Measurements from ENCODE around the gene NPHP4.

Gene NPHP4

DNA sequence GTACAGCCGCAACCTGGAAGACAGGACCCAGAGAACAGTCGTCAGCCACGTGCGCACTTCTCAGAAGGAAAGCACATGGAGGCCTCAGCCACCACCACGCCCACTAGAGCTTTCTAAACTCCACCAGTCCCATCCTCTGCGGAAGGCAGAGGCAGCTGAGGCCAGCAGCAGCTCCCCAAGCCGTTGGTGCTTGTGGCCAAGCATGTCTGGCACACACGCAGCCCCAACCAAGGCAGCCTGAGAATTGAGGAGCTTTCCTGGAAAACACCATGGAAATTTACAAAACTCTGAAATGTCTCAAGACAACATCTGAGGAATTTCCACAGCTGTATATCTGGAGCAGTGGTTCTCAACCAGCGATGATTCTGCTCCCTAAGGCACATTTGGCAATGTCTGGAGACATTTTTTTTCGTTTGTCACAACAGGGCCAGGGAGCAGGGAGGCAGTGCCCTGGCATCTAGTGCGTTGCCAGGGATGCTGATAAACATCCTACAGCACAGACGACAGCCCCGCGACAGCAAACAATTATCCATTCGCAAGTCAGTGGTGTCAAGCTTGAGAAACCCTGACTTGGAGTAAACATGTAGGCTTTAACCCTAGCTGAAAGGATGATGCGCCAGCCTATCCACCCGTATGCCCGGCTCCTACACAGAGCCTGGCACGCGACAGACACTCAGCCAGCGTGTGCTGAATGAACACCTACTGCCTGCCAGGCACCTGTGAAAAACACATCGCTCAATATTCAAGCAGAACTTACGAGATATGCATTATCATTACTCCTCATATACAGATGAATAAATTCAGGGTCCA is 24.7 kb downstream of the NPHP4 start:
- no peak for DNase-seq

DNA sequence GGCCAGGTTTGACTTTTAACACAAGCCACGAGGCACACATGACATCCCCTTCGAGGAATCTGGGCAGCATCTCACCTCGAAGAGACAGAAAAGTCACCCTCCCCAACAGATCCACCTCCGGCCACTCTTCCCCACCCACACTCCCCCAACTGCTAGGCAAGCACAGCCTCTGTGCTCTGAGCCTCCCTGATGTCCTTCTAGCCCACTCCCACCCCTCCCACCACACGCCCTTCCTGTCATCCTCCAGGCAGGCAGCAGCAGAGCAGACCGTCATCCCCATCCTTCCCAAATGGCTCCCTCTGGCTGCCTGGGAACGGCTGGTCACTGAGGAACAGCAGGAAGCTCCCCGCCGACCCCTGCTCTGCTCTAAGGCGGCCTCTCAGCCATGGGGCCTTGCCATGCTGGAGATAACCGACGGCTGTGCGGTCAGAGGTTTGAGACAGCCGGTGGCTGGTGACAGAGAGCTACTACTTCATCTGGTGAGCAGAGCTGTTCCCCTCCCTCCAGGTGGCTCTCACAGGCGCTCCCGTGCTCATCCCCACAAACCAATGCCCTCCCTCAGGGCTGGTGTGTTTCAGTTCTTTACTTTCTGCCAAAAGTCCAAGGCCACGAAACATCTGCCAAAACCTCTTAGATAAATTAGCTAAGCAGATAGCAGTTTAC is 25.6 kb downstream of the NPHP4 start:
- no peak for DNase-seq

DNA sequence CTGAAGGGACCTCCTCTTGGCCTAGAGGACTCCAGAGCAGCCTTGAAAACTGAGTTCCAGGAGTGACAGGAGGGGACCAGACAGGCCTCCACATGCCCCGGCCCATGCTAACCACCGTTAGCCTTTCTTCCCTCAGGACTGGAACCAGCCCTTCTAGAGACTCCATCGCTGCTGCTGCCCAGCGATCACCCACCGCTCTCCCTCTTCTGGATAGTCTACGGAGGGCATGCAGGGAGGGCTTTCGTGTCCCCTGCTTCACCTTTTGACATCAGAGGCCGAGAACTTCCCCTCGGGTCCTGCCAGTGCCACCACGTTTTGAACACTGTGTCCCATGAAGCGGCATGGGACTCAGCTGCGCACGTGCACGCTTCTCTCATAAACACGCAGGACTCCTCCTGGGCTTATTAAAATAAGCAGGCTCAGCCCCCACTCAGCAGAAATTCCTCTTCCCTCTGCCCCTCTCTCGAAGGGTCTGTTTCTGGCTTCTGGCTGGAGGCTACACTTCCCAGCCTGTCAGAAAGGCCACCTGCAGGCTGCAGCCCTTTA is 26.6 kb downstream of the NPHP4 start:
- no peak for DNase-seq

DNA sequence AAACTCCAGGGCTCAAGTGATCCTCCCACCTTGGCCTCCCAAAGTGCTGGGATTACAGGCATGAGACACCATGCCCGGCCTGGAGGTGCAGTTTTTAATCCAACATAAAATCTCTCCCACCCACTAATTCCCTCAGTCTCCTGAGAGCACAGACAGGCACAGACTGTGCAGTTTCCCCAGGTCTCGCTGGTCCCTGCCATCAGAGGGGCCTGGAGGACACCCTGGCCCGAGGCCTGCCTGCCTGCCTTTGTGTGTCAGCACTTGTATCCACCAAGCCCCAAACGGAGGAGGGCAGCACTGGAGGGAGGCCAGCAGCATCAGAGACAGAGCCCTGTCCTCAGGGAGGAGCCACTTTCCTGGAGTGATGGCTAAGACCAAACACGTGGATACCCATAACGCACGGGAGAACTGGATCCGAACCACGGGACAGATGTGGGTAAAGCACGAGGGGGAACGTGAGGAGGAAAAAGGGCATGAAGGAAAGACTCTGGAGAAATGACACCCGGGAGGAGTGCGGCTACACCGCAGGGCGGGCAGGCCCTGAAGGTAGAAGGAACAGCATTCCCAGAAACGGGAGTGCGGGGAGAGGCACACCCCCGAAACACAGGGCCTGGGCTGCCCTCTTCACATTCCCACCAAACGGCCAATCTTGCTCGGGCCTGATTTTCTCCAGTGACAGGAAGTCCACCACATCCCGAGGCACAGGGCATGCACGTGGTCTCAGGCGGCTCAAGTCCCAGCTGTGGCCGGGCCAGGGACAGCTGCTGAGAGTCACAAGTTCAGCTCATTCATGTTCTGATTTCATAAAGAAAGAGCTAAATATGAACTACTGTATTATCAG is 29.7 kb downstream of the NPHP4 start:
- no peak for DNase-seq

DNA sequence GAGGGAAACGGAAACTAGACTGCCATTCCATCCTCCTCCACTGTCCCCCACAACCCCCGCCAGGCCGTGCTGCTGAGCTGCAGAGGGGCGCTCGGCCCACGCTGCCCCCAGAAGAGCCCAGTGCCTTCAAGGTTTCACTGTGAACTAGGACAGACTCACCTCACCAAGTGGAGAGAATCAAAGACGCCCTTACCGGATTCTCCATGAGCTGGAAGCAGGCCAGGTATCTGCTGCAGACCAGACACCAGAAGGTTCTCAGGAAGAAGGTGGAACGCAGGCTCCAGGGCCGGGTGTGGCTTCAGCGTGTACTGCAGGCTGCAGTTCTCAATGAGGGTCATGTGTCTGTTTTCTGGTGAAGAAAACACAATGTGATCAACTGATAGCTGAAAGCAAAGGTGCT is 30.6 kb downstream of the NPHP4 start:
- peak; percentile 20 for DNase-seq

DNA sequence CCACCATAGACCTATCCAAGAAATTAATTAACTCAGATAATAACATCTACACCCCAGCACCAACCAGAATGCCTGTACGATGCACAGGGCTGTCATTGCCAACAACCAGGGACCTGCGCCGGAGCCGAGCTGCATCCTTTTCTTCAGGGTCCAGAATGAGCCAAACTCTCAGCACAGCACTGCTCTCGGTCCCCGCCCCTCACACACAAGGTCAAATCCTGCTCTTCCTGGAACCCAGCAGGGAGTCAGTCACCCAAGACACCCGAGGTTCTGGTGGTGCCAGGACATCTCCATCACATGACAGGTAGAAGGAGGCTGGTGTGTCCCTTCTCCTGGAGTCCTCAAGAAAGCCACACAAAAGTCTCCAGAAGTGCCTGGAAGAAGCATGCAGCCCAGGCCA is 31.9 kb downstream of the NPHP4 start:
- DNase-seq: no peak

DNA sequence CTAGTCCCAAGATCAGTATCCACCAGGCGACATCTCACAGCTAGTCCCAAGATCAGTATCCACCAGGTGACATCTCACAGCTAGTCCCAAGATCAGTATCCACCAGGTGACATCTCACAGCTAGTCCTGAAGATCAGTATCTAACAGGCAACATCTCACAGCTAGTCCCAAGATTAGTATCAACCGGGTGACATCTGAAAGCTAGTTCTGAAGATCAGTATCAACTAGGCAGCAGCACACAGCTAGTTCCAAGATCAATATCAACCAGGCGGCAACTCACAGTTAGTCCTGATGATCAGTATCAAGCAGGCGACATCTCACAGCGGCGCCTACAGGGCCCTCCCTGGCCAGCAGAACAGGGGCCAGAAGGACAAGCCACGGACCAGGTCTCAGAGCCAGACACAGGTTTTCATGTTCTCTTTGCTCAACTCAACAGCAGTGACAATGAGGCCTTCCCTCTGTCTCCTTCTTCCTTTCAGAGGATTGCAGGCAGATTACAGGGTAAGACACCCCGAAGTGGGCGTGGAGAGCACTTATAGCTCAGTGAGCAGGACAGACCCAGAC is 32.5 kb downstream of the NPHP4 start:
- no peak for DNase-seq

DNA sequence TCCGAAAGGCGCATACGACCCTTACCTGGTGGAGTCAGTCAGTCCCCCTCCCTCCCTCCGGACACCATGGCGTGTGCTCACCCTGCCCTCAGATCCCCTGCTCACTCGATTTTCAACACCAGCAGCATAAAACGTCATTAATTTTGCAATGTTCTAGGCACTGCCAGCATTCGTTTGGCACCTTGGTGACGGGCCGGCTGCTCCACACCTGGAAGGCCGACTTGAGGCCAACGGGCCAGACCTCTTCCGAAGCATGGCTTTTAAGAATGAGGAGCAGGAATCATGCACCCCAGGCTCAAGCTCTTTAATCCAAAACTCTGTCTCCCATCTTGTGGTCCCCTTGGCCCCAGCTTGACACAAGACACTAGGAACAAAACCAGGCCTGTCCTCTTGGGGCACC is 33.1 kb downstream of the NPHP4 start:
- DNase-seq: no peak

DNA sequence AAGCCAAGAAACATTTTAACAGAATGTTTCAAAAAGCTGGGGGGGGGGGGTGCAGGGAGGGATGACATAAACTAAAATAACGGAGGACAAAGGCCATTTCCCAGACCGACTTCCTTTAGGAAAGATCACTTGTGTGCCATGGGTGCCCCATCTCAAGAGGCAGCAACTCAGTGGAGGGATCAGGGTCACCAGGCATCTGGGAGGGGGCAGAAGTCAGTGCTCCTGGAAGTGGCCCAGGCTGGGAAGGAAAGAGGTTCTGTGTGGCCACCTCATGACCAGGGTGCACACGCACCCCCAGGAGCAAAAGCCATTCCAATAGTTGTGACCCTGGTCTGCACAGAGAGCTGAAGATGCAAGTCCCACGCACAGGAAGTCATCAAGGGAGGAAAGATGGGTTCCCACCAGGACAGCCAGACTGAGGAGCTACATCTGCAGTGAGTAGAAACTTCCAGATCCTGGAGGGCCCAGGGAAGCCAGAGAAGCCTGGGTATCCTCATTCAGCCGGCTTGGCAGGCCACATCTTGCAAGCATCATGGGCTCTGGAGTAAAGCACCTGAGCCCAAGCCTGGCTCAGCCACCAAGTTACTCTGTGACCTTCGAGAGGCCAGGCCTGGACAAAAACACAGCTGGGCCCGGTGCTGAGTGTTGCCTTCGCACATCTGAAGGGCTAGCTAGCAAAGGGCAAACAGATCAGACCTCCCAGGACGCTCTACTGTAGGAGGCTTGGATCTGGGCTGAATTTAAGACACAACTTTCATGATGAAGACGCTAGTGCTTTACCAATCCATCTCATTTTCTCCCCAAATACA is 36.0 kb downstream of the NPHP4 start:
- no peak for DNase-seq

DNA sequence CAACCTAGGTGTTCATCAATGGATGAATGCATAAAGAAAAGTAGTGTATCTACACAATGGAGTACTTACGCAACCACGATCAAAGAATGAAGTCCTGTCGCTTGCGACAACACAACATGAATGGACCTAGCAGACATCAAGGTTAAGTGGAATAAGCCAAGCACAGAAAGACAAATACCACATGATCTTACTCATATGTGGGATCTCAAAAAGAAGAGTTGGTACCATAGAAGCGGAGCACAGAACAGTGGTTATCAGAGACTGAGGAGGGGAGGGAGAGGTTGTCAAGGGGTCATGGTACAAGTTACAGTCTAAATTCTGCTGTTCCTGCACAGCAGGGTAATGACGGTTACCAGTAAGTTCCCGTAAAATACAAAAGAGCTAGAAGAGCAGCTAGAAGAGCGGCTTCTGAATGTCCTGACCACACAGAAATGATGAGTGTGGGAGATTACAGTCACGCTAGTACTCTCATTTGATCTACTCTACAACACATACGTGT is 36.7 kb downstream of the NPHP4 start:
- DNase-seq: peak; percentile 42

DNA sequence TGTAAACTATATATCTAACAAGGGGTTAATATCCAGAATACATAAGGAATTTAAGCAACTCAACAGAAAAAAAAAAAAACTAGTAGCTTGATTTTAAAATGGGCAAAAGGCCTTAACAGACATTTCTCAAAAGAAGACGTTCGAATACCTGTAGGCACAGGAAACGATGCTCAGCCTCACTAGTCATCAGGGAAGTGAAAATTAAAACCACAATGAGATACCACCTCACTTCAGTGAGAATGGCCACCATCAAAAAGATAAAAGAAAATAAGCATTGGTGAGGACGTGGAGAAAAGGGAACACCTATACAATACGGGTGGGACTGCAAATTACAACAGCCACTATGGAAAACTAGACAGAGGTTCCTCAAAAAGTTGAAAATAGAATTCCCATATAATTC is 37.3 kb downstream of the NPHP4 start:
- DNase-seq: no peak

DNA sequence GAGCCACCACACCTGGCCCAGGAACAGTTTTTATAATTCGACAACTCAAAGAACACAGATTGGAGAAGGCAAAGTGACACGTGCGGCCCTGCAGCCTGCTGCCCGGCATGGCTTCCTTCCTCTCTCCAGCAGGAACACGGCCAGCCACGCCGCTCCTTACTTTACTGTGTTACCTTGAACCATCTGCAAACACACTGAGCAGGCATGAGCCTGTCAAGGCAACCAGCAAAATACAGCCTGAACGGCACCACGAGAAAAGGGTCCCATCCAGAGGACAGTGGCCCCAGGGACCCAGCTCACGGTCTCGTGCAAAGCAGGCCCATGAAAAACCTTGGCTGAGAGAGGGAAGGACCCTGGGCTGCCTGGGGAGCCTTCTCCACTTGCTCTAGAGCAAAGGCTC is 38.8 kb downstream of the NPHP4 start:
- DNase-seq: no peak

DNA sequence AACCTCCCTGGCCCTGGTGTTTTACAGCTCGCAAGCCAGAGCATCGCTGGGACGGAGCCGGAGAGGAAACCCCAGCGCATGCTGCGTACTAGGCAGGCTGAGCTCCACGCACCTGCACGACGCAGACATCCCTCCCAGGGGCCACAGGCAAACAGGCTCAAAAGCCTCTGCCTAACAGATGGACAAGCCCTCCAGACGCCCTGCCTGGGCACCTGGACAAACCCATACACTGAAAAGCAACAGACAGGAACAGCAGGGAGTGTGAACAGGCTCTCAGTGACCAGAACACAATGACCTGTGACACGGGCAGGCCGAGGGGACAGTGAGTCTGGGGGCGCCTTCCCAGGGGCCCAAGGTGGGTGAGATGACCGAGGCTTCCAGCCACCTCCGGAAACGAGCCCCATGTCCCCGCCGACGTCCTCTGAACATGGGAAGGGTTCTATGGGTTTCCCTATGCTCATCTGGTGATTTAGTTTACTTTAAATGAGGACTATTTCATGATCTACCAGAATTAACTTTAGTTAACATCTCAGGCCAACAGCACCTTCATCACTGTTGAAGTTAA is 40.3 kb downstream of the NPHP4 start:
- DNase-seq: no peak

DNA sequence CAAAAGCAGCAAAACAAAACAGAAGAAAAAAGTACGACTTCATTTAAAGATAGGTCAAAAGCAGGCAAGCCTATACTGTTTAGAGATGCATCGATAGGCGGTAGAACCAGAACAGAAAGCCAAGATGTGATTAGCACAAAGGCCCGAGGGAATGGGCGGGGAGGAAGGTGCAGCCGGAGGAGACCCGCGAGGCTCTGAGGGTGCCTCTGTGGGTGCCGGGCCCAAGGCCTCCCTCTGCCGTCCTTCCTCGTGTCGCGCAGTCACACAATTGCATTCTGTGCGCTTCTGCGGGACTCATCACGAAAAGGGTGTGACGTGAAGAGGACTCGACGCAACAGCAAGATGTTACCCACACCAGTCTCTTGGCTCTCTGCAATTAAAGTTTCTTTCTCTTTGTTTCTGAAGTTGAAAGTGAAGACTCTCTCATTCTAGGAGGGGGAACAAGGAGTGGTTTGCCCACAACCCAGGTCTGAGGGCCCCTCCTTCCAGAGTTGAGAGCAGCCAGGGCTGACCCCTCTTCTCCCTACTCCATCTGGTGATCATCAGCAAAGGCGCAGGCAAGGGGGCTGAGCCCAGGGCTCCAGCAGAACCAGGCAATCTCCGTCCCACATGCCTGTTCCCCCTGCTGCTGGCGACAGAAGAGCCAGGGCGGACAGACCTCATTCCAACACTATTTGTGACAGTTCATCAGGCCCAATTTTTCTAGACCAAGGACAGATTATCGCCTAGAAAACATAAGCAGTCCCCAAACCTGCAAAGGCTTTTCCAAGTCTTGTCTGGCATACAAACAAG is 41.0 kb downstream of the NPHP4 start:
- no peak for DNase-seq

DNA sequence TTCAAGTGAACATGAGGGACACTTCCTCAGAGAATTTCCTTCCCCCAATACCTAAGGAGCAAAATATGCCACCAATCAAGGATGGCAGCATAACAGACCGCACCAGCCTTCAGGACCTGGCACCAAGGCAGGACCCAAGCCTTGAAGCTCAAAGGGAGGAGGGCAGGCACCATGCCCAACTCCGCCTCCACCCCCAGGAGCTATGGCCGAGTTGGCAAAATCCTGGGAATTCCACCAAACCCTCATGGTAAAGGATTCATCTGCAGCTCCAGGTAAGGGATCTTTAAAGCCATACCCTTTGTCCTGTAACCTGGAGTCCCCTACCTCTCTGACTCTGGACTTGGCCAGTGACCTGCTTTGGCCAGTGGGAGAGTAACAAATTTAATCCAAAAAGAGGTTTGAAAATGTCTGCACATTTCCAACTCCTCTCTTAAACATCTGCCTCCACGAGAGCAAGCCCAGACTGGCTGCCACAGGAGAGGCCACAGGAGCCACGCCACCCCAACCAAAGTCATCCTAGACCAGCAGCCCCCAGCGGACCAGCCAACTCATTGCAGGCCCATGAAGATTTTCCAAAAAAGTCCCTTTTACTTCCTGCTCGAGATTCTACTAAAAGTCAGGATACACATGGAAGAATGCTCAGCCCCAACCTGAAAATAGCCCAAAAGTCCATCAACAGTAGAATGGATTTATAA is 41.9 kb downstream of the NPHP4 start:
- no peak for DNase-seq

DNA sequence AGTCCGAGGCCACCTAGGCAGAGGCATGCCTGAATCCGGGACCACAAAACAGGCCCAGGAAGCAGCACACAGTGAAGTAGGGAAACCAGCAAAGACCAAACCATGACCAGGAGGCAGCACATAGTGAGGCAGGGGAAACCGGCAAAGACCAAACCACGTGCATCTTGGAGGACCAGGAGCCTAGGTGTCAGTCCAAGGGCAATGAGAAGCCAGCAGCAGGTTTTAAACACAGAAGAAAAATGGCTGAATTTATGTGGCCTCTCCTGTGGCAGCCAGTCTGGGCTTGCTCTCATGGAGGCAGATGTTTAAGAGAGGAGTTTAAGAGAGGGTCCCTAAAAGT is 42.5 kb downstream of the NPHP4 start:
- DNase-seq: no peak

DNA sequence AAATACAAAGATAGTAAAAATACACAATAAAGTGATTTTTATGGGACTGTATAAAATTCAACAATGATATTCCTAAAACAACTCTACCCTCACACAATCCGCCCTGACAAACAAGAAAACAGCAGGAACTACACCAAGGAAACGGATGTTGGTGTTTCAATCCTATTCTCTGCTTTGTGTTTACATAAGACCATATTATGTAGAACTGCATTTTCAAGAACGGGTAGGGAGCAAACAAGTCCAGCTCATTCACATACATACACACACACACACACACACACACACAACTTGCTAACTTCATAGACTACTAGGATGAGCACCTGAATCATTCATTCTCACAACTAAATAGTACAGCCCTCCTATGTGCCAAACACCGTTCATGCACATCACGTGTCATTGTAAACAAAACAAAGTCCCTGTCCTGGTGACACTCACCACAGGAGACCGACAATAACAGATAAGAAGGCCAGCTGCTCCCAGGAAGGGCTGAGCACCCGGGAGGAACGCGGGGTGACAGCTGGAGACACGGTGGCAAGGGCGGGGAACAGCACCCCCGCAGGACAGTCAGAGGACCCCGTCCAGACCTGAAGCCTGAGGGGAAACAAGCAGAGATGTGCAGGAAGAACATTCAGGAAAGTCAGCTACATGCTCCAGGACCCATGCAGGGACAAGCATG is 43.0 kb downstream of the NPHP4 start:
- DNase-seq: peak; percentile 90

DNA sequence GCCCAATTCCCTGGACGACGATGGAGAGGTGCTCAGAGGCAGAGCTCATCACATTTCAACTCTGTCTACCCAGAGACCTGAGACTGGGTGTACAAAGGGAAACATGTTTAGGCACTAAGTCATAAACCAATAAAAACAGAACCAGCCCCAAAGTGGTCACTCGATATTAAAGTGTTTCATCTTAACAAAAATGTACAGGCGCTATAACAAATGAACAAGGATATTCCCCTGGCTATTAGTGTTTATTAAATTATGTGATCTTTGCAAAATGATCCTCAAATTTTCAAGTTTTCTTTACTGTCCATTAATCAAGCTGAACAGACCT is 43.6 kb downstream of the NPHP4 start:
- no peak for DNase-seq

DNA sequence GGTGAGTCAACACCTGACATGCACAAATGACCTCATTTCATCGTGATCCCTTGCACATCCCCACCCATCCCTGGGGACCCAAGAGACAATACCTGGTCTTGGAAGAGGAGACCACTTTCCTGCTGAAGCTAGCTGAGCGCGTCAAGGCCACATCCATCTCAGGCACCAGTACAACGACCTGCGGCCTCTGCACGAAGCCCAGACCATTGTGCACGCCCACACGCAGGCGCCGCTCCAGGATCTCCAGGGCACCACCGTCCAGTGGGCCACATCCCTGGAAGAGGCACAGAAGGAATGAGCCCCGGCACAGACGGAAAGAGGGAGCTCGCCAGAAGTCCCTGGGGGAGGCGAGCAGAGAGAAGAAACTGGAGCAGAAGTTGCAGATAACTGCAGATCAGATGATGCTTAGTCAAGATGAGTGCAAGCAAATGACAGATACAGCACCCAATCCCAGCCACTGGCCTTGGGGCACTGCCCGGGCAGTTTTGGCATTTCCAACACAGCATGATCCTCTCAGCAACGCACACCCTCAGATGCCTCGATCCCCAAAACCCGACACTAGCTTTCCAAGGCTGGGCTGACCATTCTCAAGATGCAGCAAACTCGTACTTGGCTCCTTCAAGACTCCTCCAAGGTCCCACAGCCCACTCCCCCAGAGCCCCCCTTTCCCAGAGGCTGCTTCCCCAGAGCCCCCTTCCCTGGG is 44.1 kb downstream of the NPHP4 start:
- no peak for DNase-seq
